GM04503 (cell line): Measurements from ENCODE around the gene EID2B.

Experiments used
- DNase-seq: peaks from one replicate; pipeline ENCODE4 v3.0.0-alpha.2; 2012; ENCODE audit warnings: low read depth

Gene EID2B

DNA sequence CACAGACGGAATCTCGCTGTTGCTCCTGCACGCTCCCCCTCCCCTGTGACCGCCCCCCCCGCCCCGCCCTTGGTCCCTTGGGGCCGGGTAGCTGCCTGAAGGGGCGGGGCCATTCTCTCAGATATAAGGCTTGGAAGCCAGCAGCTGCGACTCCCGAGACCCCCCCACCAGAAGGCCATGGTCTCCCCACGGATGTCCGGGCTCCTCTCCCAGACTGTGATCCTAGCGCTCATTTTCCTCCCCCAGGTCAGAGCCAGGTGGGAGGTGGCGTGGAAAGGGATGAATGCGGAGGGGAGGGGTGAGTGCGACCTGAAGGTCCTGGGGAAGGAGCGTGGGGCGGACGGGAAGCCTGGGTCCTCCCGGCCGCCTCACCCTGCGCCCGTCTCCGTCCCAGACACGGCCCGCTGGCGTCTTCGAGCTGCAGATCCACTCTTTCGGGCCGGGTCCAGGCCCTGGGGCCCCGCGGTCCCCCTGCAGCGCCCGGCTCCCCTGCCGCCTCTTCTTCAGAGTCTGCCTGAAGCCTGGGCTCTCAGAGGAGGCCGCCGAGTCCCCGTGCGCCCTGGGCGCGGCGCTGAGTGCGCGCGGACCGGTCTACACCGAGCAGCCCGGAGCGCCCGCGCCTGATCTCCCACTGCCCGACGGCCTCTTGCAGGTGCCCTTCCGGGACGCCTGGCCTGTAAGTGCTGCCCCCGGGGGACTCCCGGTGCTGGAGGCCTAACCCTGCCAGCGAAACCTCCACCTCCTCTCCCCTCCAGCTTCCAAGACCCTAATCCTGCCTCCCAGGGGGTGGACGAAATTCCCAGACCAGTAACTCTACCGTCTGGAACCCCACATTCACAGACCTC is 33.6 kb downstream of the EID2B start, which contains the start of gene DLL3:
TSS of gene DLL3 (plus strand) at position 150 of the 845 bp plus-strand sequence. CDS start at position 178, 28 bp downstream.
- DNase-seq, result no peak

DNA sequence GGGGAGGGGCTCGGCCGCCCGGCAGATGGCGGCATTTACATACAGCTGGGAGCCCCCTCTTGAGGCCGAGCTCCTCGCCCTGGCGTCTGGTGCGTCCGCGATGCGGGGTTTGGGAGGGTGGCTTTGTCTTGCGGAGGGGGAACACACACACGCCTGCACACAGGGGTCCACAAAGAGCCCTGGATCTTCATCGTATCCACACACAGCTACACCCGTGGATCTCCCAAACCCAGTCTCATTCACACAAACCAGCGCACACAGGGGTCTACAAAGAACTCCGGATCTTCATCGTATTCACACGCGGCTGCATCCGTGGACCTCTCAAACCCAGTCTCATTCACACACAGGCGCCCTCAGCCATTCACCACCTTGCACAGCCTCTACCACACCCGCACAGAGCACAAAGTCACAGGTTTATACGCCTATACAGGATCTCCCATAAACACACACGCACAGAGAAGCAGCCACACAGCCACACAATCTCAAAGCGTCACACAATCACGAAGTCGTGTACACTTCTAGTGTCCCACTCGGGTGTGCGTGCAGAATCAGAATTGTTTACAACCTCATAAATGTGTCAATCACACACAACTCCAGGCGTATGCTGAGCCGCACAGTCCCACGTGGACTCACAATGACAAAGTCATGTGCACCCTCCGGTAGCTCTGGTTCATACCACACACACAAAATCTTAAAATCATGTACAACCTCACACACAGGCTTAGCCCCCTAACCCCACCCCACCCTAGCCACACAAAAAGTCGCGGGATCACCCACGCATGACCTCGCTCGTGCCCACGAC is 34.5 kb downstream of the EID2B start:
- no peak for DNase-seq

DNA sequence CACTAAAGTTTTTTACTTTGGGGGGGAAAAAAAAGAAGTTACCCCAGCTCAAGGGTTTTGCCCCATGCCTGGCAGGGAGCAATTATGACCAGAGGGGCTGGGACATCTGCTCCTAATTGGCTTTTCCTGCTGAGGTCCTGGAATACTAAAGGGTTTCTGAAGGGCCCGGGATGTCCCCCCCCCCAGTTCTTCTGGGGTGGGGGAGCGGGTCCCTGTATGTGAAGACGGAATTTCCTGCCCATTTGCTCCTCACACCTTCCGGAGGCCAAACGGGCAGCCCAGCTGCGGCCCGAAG is 35.0 kb downstream of the EID2B start:
- DNase-seq, result no peak

DNA sequence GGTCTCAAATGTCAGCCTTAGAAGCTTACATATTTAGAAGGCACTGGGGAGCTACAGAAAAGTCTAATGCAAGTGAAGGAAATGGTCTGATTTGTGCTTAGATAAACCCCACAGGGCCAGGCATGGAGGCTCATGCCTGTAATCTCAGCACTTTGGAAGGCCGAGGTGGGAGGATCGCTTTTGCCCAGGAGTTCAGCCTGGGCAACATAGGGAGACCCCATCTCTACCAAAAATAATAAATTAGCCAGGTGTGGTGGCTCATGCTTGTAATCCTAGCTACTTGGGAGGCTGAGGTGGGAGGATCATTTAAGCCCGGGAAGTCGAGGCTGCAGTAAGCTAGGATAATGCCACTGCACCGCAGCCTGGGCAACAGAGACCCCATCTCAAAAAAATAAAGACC is 36.6 kb downstream of the EID2B start:
- no peak for DNase-seq

DNA sequence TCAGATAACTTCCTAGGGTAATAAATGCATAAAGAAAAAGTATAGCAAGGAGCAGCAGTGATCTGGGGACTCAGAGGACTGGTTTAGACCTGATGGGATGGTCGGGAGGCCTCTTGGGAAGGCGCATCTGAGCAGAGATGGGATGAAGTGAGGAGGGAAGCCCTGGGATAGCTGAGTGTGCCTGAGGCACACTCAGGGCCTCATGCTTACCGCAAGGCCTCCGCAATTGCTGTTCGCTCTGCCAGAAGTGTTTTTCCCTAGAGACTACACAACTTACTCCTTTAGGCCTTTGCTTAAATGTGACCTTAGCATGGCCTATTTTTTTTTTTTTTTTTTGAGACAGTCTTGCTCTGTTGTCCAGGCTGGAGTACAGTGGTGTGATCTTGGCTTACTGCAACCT is 38.0 kb downstream of the EID2B start:
- no peak for DNase-seq

DNA sequence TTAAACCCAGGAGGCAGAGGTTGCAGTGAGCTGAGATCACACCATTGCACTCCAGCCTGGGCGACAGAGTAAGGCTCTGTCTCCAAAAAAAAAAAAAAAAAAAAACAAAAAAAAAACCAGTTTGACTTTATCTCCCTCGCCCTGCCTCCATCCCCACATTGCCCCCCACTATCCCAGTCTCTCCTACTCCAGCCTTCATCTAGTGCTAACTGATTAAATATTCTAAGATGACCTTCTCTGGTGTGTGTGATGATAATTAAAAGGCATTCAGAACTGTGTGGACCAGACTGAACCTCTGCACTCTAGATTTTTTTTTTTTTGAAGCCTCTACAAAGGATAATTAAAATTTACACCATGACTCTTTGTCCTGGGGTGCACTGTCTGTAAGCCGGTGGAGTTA is 39.9 kb downstream of the EID2B start:
- DNase-seq, result no peak

GRCh38 chr19:39492225-39492624 is 40.4 kb downstream of the EID2B start:
- DNase-seq, result no peak

DNA sequence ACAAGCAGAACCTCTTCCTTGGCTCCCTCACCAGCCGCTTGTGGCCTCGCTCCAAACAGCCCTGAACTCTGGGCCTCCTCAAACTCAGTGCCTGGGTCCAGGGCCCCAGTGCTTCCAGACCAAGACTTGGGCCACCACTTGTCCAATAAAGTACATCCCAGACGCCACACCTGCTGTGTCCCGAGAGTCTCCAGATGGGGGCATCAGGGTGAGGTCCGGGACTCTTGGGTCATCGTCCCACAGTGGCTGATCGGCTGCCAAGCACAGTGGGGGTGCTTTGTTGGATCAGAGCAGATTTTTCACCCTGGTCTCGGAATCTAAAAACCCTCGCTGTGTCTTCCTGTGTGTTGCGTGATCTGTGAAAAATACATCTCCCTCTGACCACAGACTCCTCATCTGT is 42.9 kb downstream of the EID2B start:
- no peak for DNase-seq

DNA sequence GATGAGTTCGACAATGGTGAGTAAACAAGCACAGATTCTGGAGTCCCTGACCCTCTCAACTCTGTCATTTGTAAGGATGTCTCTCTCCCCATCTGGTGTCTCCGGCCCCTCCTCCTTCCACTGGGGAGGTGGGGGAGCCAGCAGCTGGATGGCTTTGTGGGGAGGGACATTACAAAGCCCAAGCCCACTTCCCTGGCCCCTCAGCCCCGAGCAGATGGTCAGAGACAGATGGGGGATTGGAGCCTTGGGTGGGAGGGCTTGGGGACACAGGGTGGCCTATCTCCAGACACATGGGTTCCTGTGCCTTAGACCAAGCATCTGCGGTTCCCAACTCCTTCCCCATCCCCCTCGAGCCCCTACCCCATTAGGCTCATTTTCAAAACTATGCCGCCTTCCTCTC is 49.5 kb downstream of the EID2B start:
- DNase-seq, result no peak

DNA sequence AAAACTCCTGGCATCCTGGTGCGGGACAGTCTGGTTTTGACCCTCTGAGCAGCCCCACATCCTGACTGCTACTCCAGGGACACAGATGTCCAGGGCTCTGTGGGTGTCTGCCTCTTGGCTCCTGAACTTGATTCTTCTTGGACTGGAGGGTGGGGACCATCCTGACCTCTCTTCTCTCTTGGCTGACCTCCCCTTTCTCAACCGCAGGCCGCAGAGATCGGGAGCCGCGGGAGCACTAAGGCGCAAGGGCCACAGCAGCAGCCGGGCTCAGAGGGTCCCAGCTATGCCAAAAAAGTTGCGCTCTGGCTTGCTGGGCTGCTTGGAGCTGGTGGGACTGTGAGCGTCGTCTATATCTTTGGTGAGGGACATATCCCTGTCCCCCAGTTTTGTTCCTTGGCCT is 51.0 kb downstream of the EID2B start:
- no peak for DNase-seq

DNA sequence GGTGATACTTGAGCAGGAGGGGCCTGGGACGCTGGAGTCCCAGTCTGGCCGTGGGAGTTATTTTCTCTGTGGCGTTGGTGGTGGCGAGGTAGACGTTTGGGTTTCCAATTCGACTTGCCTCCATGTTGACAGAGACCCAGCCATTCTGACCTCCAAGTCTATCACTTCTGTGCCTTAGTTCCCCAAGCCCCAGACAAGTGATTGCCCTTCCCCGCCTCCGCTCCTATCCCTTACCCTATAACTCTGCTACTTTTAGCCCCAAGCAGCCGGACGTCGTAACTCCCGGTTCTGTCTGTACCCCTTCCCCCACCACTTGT is 51.5 kb downstream of the EID2B start:
- no peak for DNase-seq
